CD1c-positive myeloid dendritic cell (primary cell): Measurements from ENCODE around the gene PALLD.
"Not testable (repeated sequence)": the region's sequence is repeated elsewhere in the genome, so short reads cannot be mapped to it uniquely, and the experiment has no call there.

Source experiments
- DNase-seq: peaks from one replicate; pipeline ENCODE4 v3.0.0-alpha.2; 2016; ENCODE audit errors: extremely low spot score

The PALLD gene

GRCh38 chr4:168707205-168707604, 210.4 kb downstream of the PALLD start:
- DNase-seq: no peak

GRCh38 chr4:168708108-168708507, 211.3 kb downstream of the PALLD start:
- no peak for DNase-seq

- DNase-seq: peak; percentile 66
These were observed 213.6 kb downstream of the PALLD start for GRCh38 chr4:168710353-168710946.

GRCh38 chr4:168711197-168712140, 214.6 kb downstream of the PALLD start:
- peak; percentile 48 for DNase-seq

GRCh38 chr4:168712316-168712890, 215.6 kb downstream of the PALLD start:
- no peak for DNase-seq

GRCh38 chr4:168713253-168713652, 216.4 kb downstream of the PALLD start:
- no peak for DNase-seq

GRCh38 chr4:168715896-168716295, 219.0 kb downstream of the PALLD start:
- DNase-seq: peak; percentile 78

- DNase-seq: no peak
These were observed 219.7 kb downstream of the PALLD start for GRCh38 chr4:168716406-168717129.

- no peak for DNase-seq
These were observed 221.0 kb downstream of the PALLD start for GRCh38 chr4:168717847-168718246.

- DNase-seq: no peak
These were observed 222.9 kb downstream of the PALLD start for GRCh38 chr4:168719725-168720124.

GRCh38 chr4:168720396-168720900, 223.6 kb downstream of the PALLD start:
- DNase-seq: peak; percentile 65

- peak; percentile 32 for DNase-seq
These were observed 225.5 kb downstream of the PALLD start for GRCh38 chr4:168722391-168722790.

GRCh38 chr4:168723020-168723419, 226.2 kb downstream of the PALLD start:
- peak; percentile 92 for DNase-seq

- DNase-seq: no peak
These were observed 226.7 kb downstream of the PALLD start for GRCh38 chr4:168723569-168723968.

- DNase-seq: no peak
These were observed 227.4 kb downstream of the PALLD start for GRCh38 chr4:168724243-168724642.

GRCh38 chr4:168724686-168725411, 228.0 kb downstream of the PALLD start:
- peak; percentile 90 for DNase-seq

- peak; percentile 80 for DNase-seq
These were observed 229.1 kb downstream of the PALLD start for GRCh38 chr4:168725930-168726329.

- not testable (repeated sequence) for DNase-seq
These were observed 230.3 kb downstream of the PALLD start for GRCh38 chr4:168727181-168727580.

- DNase-seq: peak; percentile 73
These were observed 234.3 kb downstream of the PALLD start for GRCh38 chr4:168731006-168731636.

- peak; percentile 86 for DNase-seq
These were observed 235.0 kb downstream of the PALLD start for GRCh38 chr4:168731706-168732414.
